HCT116 (cell line): ENCODE data around the gene FMN1. TPM values are rescaled to one million over a fixed set of nuclear protein-coding genes. Genes with fewer than 3 reads are reported as not detected.

Experiments
- ATAC-seq: fragments of 200-7000 bp; cut with Tn5 transposase; 2 replicates; pipeline ENCODE4 v1.9.1; 2020; ENCODE audit warnings: mild to moderate bottlenecking, moderate library complexity
- BruUV-seq: library from RNA; stranded (reverse); fragments of 400-500 nt; replicated peaks from 2 replicates; lab custom pipeline; 2021; lab: Mats Ljungman, UMichigan
- CTCF ChIA-PET: fragments of 300-600 bp; sonication (Branson Sonifier 250); formaldehyde crosslinking; loops from one replicate; lab custom pipeline; 2021; ENCODE audit warnings: antibody characterized with exemption; lab: Charles Lee
- POLR2A ChIA-PET: fragments of 300-600, 350-600 bp; sonication (Branson Sonifier 250); formaldehyde crosslinking; loops from one replicate; lab custom pipeline; 2021; ENCODE audit warnings: antibody characterized with exemption; lab: Charles Lee
- RAD21 ChIA-PET, 2 experiments: fragments of 300-600 bp; sonication (Branson Sonifier 250); formaldehyde crosslinking; loops; one replicate each; lab custom pipeline; 2023; ENCODE audit warnings: low total read pairs in 2 of 2; ENCODE audit not compliant: uncharacterized antibody in 2 of 2, unreplicated experiment in 2 of 2, low non-redundant PET in 1 of 2; lab: Charles Lee
- DNase-seq: peaks from one replicate; pipeline ENCODE4 v3.0.0-alpha.2; 2010; ENCODE audit warnings: low read depth, low spot score
- H2AFZ ChIP-seq: fragments of 200-600 bp; shearing (Covaris generic), sonication (generic); 2 replicates; pipeline ENCODE4 v1.6.1; 2017; ENCODE audit warnings: low read depth, mixed run types, mixed read lengths, antibody characterized with exemption, low read length; ENCODE audit not compliant: poor library complexity, severe bottlenecking
- H3K27ac ChIP-seq: 2 replicates; pipeline ENCODE4 v1.5.1; 2012; ENCODE audit warnings: low read depth, low read length
- H3K27me3 ChIP-seq: fragments of 200-600 bp; sonication (generic); 2 replicates; pipeline ENCODE4 v1.6.1; 2016; ENCODE audit warnings: mixed run types, low read length, mixed read lengths; ENCODE audit not compliant: insufficient read depth
- H3K36me3 ChIP-seq, 2 experiments: fragments of 200-500 bp in 1 of 2; fragments of 200-600 bp in 1 of 2; sonication (Bioruptor generic) in 1 of 2; sonication (generic) in 1 of 2; 2 replicates each; pipeline versions ENCODE4 v1.5.1 to v1.6.1; 2014 to 2016; ENCODE audit warnings: low read length in 2 of 2, inconsistent platforms in 1 of 2, mixed read lengths in 1 of 2, mixed run types in 1 of 2; ENCODE audit not compliant: insufficient read depth in 2 of 2, control insufficient read depth in 1 of 2
- H3K4me1 ChIP-seq, 2 experiments: fragments of 200-600 bp in 1 of 2; sonication (generic) in 1 of 2; 2 replicates each; pipeline versions ENCODE4 v1.5.1 to v1.6.1; 2012 to 2017; ENCODE audit warnings: low read length in 2 of 2, inconsistent platforms in 1 of 2, mild to moderate bottlenecking in 1 of 2, mixed read lengths in 1 of 2, mixed run types in 1 of 2, moderate library complexity in 1 of 2; ENCODE audit not compliant: insufficient read depth in 2 of 2, control insufficient read depth in 1 of 2
- H3K4me2 ChIP-seq: fragments of 200-600 bp; sonication (generic); 2 replicates; pipeline ENCODE4 v1.6.1; 2017; ENCODE audit warnings: mixed run types, low read length, mixed read lengths
- H3K4me3 ChIP-seq, 2 experiments: fragments of 200-600 bp in 1 of 2; sonication (generic) in 1 of 2; replicated peaks in 1 of 2; 2 replicates each; pipeline ENCODE4 v1.5.1; 2011 to 2016; ENCODE audit warnings: low read length in 2 of 2, control low read depth in 1 of 2, low read depth in 1 of 2, mild to moderate bottlenecking in 1 of 2, mixed read lengths in 1 of 2, mixed run types in 1 of 2
- H3K79me2 ChIP-seq: fragments of 200-600 bp; sonication (generic); 2 replicates; pipeline ENCODE4 v1.6.1; 2017; ENCODE audit warnings: mild to moderate bottlenecking, mixed run types, low read length, moderate library complexity, mixed read lengths; ENCODE audit not compliant: insufficient read depth
- H3K9ac ChIP-seq: fragments of 200-600 bp; sonication (generic); 2 replicates; pipeline ENCODE4 v1.6.1; 2016; ENCODE audit warnings: low read length, mixed read lengths
- H3K9me2 ChIP-seq: fragments of 200-600 bp; sonication (generic), shearing (Covaris generic); 2 replicates; pipeline ENCODE4 v1.6.1; 2017; ENCODE audit warnings: mixed run types, mild to moderate bottlenecking, moderate library complexity; ENCODE audit not compliant: insufficient read depth
- H3K9me3 ChIP-seq, 2 experiments: fragments of 200-500 bp in 1 of 2; fragments of 200-600 bp in 1 of 2; sonication (Bioruptor generic) in 1 of 2; sonication (generic) in 1 of 2; 2 replicates each; pipeline ENCODE4 v1.6.1; 2014 to 2017; ENCODE audit warnings: low read length in 2 of 2, mixed read lengths in 2 of 2, inconsistent platforms in 1 of 2, low read depth in 1 of 2, mild to moderate bottlenecking in 1 of 2, mixed run types in 1 of 2, moderate library complexity in 1 of 2; ENCODE audit not compliant: control insufficient read depth in 1 of 2, insufficient read depth in 1 of 2
- H4K20me1 ChIP-seq: fragments of 200-600 bp; sonication (generic), shearing (Covaris generic); 2 replicates; pipeline ENCODE4 v1.6.1; 2017; ENCODE audit warnings: mixed run types, mild to moderate bottlenecking, moderate library complexity; ENCODE audit not compliant: insufficient read depth
- CBX3 ChIP-seq: IDR thresholded peaks from 2 replicates; pipeline ENCODE4 v1.6.1; 2012; ENCODE audit warnings: low read depth
- CEBPB ChIP-seq: IDR thresholded peaks from 2 replicates; pipeline ENCODE4 v1.6.1; 2012; ENCODE audit warnings: low read depth
- EGR1 ChIP-seq: IDR thresholded peaks from 2 replicates; pipeline ENCODE4 v1.6.1; 2012; ENCODE audit warnings: low read depth
- ELF1 ChIP-seq: IDR thresholded peaks from 2 replicates; pipeline ENCODE4 v1.6.1; 2012; ENCODE audit warnings: low read depth, borderline replicate concordance
- EZH2 ChIP-seq: fragments of 200-600 bp; sonication (generic); IDR thresholded peaks from 2 replicates; pipeline ENCODE4 v1.6.1; 2017; ENCODE audit warnings: antibody characterized with exemption, mixed run types
- EZH2phosphoT487 ChIP-seq: fragments of 200-600 bp; IDR thresholded peaks from 2 replicates; pipeline ENCODE4 v1.6.1; 2018; ENCODE audit warnings: antibody characterized with exemption, borderline replicate concordance
- FOSL1 ChIP-seq: IDR thresholded peaks from 2 replicates; pipeline ENCODE4 v1.6.1; 2012; ENCODE audit warnings: low read depth
- JUND ChIP-seq: IDR thresholded peaks from 2 replicates; pipeline ENCODE4 v1.6.1; 2012
- POLR2AphosphoS5 ChIP-seq: IDR thresholded peaks from 2 replicates; pipeline ENCODE4 v1.6.1; 2011; ENCODE audit warnings: mild to moderate bottlenecking, low read depth, low read length, moderate library complexity
- SP1 ChIP-seq: IDR thresholded peaks from 2 replicates; pipeline ENCODE4 v1.6.1; 2012; ENCODE audit warnings: low read depth
- SRF ChIP-seq: IDR thresholded peaks from 2 replicates; pipeline ENCODE4 v1.6.1; 2012; ENCODE audit warnings: low read depth
- TCF7L2 ChIP-seq: IDR thresholded peaks from 2 replicates; pipeline ENCODE4 v1.7.0; 2011; ENCODE audit warnings: borderline replicate concordance, inconsistent platforms; ENCODE audit not compliant: insufficient read depth, insufficient read length; ENCODE audit errors: extremely low read depth
- YY1 ChIP-seq: IDR thresholded peaks from 2 replicates; pipeline ENCODE4 v1.6.1; 2011; ENCODE audit warnings: low read length, low read depth, moderate library complexity, mild to moderate bottlenecking; ENCODE audit not compliant: insufficient replicate concordance; ENCODE audit errors: extremely low read depth
- ZFX ChIP-seq: fragments of 450-650 bp; IDR thresholded peaks from 2 replicates; pipeline ENCODE4 v1.6.1; 2017
- ZNF274 ChIP-seq: fragments of 200-500 bp; sonication (Bioruptor generic); IDR thresholded peaks from 2 replicates; pipeline ENCODE4 v1.6.1; 2014; ENCODE audit warnings: mild to moderate bottlenecking, low read depth, low read length, inconsistent platforms
- intact Hi-C: fragments of 100-400 bp; cut with micrococcal nuclease; formaldehyde crosslinking; loops from 2 replicates; pipeline ENCODE4 v1.10.0; 2022
- total RNA-seq: library from RNA; stranded (reverse); gene quantifications from one replicate; pipeline ENCODE4 v1.2.1, GENCODE V29; 2021; ENCODE audit not compliant: unreplicated experiment
- TF ChIP-seq, protein P1 (sequence below): IDR thresholded peaks from 2 replicates; pipeline ENCODE4 v1.6.1; 2012
- TF ChIP-seq, protein P2 (sequence below), 3 experiments: fragments of 200-600 bp in 1 of 3; sonication (generic) in 1 of 3; IDR thresholded peaks in 2 of 3; conservative IDR thresholded peaks in 1 of 3; 2 replicates each; pipeline ENCODE4 v1.5.1; 2012 to 2017; ENCODE audit warnings: low read depth in 2 of 3, low read length in 2 of 3, antibody characterized with exemption in 1 of 3, borderline replicate concordance in 1 of 3, control low read depth in 1 of 3, mild to moderate bottlenecking in 1 of 3, mixed read lengths in 1 of 3, mixed run types in 1 of 3, moderate library complexity in 1 of 3; ENCODE audit not compliant: insufficient read depth in 1 of 3
- TF ChIP-seq, protein P3 (sequence below): IDR thresholded peaks from 2 replicates; pipeline ENCODE4 v1.6.1; 2012; ENCODE audit warnings: low read depth

The FMN1 gene
- total RNA-seq, 1 experiment from 2014 or later, result 0.39 TPM

DNA sequence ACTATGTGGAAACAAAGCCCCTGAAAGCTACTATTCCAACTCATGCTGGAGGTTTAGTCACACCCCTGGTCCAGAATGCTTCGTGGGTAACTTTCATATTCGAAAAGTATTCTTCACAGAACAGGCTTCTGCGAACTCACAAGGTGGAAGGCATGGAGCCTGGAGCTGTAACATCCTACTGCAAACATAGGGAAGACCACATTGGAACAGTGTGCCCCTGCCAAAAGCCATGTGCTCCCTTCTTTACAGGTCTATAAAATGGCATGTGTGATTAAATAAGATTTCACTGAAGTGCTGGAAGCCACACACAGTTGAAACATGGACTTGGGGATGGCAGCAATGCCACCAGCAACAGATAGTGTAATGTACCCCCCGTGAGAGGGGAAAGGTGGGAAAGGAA is 370.8 kb downstream of the FMN1 start:
- no peaks in the 10 kb centered on the region for H3K27me3 ChIP-seq
- DNase-seq (no peak), ATAC-seq (no peak)
- no peaks in the 10 kb centered on the region for H3K79me2 ChIP-seq
- H2AFZ ChIP-seq, result no peak overlapping the region
- peaks cover 0 to 11% of the 10 kb centered on the region in 2 experiments; a peak in 1 of 4 replicates for H3K4me1 ChIP-seq
- H3K4me2 ChIP-seq, result no peak overlapping the region
- H4K20me1 ChIP-seq, result no peaks in the 10 kb centered on the region
- H3K9me2 ChIP-seq, result no peaks in the 10 kb centered on the region
- H3K9ac ChIP-seq, result no peak overlapping the region
- no peaks in the 10 kb centered on the region for H3K9me3 ChIP-seq
- ChIA-PET RAD21 (no interaction called here), POLR2A (no interaction called here), CTCF (no interaction called here)
- no peak overlapping the region for H3K27ac ChIP-seq
- H3K4me3 ChIP-seq, result no peak overlapping the region
- BruUV-seq, result no TSS peak
- no peaks in the 10 kb centered on the region for H3K36me3 ChIP-seq
- TF ChIP-seq, protein P1, sequence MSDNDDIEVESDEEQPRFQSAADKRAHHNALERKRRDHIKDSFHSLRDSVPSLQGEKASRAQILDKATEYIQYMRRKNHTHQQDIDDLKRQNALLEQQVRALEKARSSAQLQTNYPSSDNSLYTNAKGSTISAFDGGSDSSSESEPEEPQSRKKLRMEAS, result no peak
- no peak for TF ChIP-seq SP1
- TF ChIP-seq ZNF274, result no peak
- no peak for TF ChIP-seq JUND
- no peak for TF ChIP-seq EZH2phosphoT487
- TF ChIP-seq SRF, result no peak
- no peak for TF ChIP-seq TCF7L2
- TF ChIP-seq ZFX, result no peak
- no peak for TF ChIP-seq YY1
- TF ChIP-seq POLR2AphosphoS5, result no peak
- no peak for TF ChIP-seq ELF1
- TF ChIP-seq, protein P2, sequence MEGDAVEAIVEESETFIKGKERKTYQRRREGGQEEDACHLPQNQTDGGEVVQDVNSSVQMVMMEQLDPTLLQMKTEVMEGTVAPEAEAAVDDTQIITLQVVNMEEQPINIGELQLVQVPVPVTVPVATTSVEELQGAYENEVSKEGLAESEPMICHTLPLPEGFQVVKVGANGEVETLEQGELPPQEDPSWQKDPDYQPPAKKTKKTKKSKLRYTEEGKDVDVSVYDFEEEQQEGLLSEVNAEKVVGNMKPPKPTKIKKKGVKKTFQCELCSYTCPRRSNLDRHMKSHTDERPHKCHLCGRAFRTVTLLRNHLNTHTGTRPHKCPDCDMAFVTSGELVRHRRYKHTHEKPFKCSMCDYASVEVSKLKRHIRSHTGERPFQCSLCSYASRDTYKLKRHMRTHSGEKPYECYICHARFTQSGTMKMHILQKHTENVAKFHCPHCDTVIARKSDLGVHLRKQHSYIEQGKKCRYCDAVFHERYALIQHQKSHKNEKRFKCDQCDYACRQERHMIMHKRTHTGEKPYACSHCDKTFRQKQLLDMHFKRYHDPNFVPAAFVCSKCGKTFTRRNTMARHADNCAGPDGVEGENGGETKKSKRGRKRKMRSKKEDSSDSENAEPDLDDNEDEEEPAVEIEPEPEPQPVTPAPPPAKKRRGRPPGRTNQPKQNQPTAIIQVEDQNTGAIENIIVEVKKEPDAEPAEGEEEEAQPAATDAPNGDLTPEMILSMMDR (IDR thresholded peaks at IDR 0.05 in 2 of 3, conservative IDR thresholded peaks at IDR 0.05 in 1 of 3; ENCODE audit: borderline replicate concordance in 1 of 3, insufficient read depth in 1 of 3, low read depth in 2 of 3, low read length in 2 of 3), result no peak
- TF ChIP-seq EZH2, result no peak
- no peak for TF ChIP-seq EGR1
- TF ChIP-seq, protein P3, sequence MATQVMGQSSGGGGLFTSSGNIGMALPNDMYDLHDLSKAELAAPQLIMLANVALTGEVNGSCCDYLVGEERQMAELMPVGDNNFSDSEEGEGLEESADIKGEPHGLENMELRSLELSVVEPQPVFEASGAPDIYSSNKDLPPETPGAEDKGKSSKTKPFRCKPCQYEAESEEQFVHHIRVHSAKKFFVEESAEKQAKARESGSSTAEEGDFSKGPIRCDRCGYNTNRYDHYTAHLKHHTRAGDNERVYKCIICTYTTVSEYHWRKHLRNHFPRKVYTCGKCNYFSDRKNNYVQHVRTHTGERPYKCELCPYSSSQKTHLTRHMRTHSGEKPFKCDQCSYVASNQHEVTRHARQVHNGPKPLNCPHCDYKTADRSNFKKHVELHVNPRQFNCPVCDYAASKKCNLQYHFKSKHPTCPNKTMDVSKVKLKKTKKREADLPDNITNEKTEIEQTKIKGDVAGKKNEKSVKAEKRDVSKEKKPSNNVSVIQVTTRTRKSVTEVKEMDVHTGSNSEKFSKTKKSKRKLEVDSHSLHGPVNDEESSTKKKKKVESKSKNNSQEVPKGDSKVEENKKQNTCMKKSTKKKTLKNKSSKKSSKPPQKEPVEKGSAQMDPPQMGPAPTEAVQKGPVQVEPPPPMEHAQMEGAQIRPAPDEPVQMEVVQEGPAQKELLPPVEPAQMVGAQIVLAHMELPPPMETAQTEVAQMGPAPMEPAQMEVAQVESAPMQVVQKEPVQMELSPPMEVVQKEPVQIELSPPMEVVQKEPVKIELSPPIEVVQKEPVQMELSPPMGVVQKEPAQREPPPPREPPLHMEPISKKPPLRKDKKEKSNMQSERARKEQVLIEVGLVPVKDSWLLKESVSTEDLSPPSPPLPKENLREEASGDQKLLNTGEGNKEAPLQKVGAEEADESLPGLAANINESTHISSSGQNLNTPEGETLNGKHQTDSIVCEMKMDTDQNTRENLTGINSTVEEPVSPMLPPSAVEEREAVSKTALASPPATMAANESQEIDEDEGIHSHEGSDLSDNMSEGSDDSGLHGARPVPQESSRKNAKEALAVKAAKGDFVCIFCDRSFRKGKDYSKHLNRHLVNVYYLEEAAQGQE, result no peak
- TF ChIP-seq CEBPB, result no peak
- no peak for TF ChIP-seq CBX3
- TF ChIP-seq FOSL1, result no peak
- TF ChIP-seq, all 23 proteins: peak for 0
- intact Hi-C loops, result no loop called here
